GM18873 (cell line): ENCODE results near the gene NKPD1.

Experiments
- ATAC-seq: cut with Tn5 transposase; IDR thresholded peaks from one replicate; pipeline ENCODE4 v1.9.1; 2021; ENCODE audit warnings: mild to moderate bottlenecking, moderate library complexity, moderate number of reproducible peaks; ENCODE audit not compliant: unreplicated experiment, low FRiP score

NKPD1 gene

DNA sequence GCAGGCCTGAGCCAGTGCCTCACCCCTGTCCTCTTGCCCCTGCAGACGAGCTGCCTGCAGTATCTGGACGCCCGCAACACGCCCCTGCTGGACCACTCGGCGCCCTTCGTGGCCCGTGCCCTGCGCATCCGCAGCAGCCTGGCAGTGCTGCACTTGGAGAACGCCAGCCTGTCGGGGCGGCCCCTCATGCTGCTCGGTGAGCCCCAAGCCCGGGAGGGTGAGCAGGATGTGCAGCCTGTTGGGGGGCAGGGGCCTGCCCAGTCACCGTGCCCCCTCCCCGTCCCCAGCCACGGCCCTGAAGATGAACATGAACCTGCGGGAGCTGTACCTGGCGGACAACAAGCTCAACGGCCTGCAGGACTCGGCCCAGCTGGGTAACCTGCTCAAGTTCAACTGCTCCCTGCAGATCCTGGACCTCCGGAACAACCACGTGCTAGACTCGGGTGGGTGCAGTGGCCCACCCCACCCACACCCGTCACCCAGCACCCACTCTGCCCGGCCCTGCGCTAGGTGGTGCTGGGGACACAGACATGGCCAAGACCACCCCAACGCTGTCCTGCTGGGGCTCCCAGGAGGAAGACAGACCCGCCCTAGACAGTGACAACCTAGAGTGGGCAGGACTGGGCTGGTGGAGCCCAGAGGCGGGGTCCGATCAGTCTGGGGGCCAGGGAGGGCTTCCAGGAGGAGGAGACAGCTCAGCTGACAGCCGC, 18.6 kb downstream of the NKPD1 start:
- no peak for ATAC-seq

- no peak for ATAC-seq
These were observed 19.4 kb downstream of the NKPD1 start for GRCh38 chr19:45141203-45141900.

- no peak for ATAC-seq
These were observed 20.2 kb downstream of the NKPD1 start for GRCh38 chr19:45140533-45140932.

GRCh38 chr19:45140144-45140503, 20.7 kb downstream of the NKPD1 start:
- no peak for ATAC-seq

DNA sequence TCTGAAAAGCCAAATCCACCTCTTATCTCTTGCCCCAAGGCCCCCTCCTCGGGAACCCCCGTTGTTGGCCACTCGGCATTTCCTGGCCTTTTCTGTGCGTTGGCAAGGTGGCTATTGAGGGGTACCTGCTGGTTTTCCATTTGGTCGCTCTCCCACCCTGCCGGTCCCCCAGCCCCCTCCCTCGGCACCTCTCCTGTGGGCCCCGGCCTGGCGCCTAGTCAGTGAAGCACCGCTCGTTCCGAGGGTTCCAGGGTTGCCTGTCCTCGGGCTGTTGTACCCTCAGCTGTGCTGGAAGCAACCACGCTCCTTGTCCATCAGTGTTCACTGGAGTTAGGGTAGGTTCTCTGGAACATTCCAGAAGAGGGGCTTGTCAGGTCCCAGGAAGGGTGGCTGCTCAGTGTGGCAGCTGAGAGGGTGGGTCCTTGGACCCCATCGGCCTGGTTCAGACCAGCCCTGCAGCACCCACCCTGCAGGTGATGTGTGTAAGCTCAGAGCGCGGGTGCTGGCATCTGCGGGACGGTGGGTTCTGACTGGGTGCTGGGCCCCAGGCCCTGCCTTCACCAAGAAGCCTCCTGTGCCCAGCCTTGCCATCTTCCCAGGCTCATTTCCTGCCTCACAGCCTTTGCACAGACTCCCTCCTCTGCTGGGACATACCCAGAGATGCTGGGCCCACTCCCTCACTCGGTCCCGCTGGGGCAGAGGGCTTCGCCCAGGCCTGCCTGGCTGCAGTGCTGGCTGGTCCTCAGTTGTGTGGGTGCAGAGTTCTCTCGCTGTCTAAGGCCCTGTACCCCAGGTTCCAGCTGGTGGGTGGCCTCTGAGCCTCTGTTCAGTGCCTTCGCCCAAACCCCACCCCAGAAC, 21.3 kb downstream of the NKPD1 start:
- no peak for ATAC-seq

DNA sequence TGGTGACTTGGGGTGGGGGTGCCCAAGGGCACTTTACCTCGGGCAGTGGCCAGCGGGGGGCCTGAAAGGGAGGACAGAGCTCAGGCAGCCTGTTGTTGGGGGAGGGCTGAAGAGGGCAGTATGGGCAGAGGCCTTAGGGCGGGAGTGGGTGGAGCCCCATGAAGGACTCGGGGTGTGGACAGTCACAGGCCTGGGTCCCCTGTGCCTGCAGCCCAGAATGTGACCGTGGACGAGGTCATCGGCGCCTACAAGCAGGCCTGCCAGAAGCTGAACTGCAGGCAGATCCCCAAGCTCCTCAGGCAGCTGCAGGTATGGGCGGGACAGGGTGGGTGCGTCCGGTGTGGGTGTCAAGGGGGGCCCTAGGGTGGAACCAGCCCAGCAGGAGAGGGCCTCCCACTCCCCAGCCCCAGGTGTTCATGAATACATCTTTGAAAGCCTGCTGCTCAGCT, 22.5 kb downstream of the NKPD1 start:
- ATAC-seq, result no peak

DNA sequence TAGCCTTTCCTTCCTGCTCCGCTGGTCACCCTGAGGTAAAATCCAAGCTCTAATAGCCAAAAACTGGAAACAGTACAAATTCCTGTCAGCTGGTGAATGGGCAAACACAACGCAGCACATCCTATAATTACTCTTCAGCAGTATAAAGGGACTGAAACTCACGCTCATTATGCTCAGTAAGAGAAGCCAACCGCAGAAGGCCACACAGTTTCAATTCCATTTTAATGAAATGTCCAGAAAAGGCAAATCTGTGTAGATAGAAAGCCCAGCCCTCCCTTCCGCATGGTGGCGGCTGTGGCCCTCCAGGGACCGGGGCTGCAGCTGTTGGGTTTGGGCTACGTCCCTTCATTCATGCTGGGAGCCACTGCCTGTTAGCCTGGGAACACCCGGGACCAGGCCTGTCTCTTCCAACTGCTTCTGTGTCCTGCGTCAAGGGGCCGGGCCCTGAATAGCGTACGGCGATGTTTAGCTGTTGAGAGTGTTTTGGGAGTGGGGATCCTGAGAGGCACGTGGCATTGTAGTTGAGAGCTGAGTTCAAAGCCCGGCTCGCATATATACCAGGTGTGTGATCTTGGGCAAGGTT, 23.5 kb downstream of the NKPD1 start:
- peak; percentile 61 for ATAC-seq

GRCh38 chr19:45136507-45137178, 24.1 kb downstream of the NKPD1 start:
- ATAC-seq, result no peak

- no peak for ATAC-seq
These were observed 25.5 kb downstream of the NKPD1 start for GRCh38 chr19:45135176-45135885.

DNA sequence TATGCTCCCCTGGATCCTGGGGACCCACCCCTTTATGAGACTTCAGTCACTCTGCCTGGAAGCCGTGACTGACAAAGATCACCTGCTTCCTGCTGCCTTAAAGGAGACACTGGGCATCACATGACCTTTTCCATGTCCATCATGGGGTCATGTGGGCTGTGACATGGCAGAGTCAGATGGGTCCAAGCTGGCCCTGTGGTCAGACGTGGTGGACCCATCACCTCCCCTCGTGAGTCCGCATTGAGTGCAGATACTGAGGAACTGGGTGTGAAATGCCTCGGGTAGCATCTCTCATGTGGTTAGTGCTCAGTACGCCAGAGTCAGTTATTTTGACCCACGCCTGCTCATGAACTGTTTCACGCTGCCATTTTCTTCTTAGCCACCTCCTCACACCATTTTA, 27.1 kb downstream of the NKPD1 start:
- no peak for ATAC-seq

- no peak for ATAC-seq
These were observed 29.7 kb downstream of the NKPD1 start for GRCh38 chr19:45130888-45131615.

- no peak for ATAC-seq
These were observed 30.5 kb downstream of the NKPD1 start for GRCh38 chr19:45130236-45130635.

GRCh38 chr19:45128806-45129205, 32.0 kb downstream of the NKPD1 start:
- ATAC-seq, result no peak

GRCh38 chr19:45128146-45128545, 32.6 kb downstream of the NKPD1 start:
- ATAC-seq, result no peak

GRCh38 chr19:45126654-45127053, 34.1 kb downstream of the NKPD1 start:
- ATAC-seq, result no peak

GRCh38 chr19:45125975-45126493, 34.7 kb downstream of the NKPD1 start:
- ATAC-seq, result no peak

DNA sequence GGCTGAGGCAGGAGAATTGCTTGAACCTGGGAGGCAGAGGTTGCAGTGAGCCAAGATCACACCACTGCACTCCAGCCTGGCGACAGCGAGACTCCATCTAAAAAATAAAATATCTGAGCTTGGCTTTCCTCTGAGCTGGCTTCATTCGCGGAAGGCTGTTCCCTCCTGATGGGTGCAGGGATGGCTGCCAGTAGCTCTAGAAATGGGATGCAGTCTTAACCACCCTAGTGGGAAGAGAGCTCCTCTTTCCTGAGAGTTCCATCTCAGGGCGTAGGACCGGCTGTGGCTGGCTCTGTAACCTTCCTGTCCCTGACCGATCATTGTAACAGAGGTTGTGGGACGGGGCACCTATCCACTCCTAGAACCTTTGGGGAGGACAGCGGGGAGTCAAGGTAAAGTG, 35.4 kb downstream of the NKPD1 start:
- ATAC-seq, result no peak

DNA sequence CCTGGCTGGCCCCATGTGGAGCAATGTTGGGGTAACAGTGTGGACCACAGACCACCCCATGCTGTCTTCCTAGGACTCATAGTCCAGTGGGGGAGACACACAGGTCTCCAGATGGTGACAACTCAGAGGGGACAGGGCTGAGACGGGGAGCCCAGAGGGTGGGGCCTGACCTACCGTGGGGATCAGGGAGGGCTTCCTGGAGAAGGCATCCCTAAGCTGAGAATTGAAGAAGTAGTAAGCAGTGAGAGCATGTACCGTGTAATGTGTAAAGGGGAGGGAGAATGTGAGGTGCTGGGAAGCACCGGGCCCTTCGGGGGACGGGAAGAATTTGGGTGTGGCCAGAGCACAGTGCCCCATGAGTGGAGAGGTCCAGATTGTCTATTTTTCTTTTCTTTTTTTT, 36.8 kb downstream of the NKPD1 start:
- ATAC-seq, result no peak

GRCh38 chr19:45123440-45123850, 37.3 kb downstream of the NKPD1 start:
- no peak for ATAC-seq
